ENCODE measurements around the gene FBXW7. TPM values are rescaled to one million over a fixed set of nuclear protein-coding genes. Genes with fewer than 3 reads are reported as not detected.

Gene FBXW7
- total RNA-seq, 2 experiments from 2014 or later, result 26.7 to 29.2 TPM

GRCh38 chr4:152331042-152331441 lies 204.8 kb downstream of the FBXW7 start:
- Mint-ChIP-seq H3K9me3 (no peaks in the 10 kb centered on the region), H3K4me1 (ENCODE audit: low read depth) (peaks cover 16% of the 10 kb centered on the region), H3K27me3 (ENCODE audit: low read depth) (no peaks in the 10 kb centered on the region), H3K27ac (no peak overlapping the region), H3K36me3 (ENCODE audit: low read depth) (peaks cover 28% of the 10 kb centered on the region), H3K4me3 (no peak overlapping the region)
- CTCF ChIA-PET, result no interaction called here
- intact Hi-C loops (cut with micrococcal nuclease), result no loop called here
- no peak for DNase-seq

GRCh38 chr4:152328582-152328981 lies 207.3 kb downstream of the FBXW7 start:
- H3K27ac Mint-ChIP-seq, result no peak overlapping the region
- no peaks in the 10 kb centered on the region for H3K9me3 Mint-ChIP-seq
- H3K4me3 Mint-ChIP-seq, result no peak overlapping the region
- no peak for DNase-seq
- H3K27me3 Mint-ChIP-seq (ENCODE audit: low read depth), result no peaks in the 10 kb centered on the region
- CTCF ChIA-PET, result interaction anchor here (0.5 to 0.7 kb wide), 3 partner anchors 131 to 465 kb away, joined by 3 read pairs; no protein-coding TSS in a partner anchor
- intact Hi-C loops (cut with micrococcal nuclease), result no loop called here
- peaks cover 16% of the 10 kb centered on the region for H3K4me1 Mint-ChIP-seq (ENCODE audit: low read depth)
- peaks cover 34% of the 10 kb centered on the region for H3K36me3 Mint-ChIP-seq (ENCODE audit: low read depth)

GRCh38 chr4:152327606-152328453 lies 208.1 kb downstream of the FBXW7 start:
- H3K4me3 Mint-ChIP-seq, result no peak overlapping the region
- H3K27ac Mint-ChIP-seq, result peak overlapping the region; percentile 46
- H3K4me1 Mint-ChIP-seq (ENCODE audit: low read depth), result peaks cover 16% of the 10 kb centered on the region
- H3K9me3 Mint-ChIP-seq, result no peaks in the 10 kb centered on the region
- intact Hi-C loops (cut with micrococcal nuclease), result no loop called here
- H3K27me3 Mint-ChIP-seq (ENCODE audit: low read depth), result no peaks in the 10 kb centered on the region
- H3K36me3 Mint-ChIP-seq (ENCODE audit: low read depth), result peaks cover 38% of the 10 kb centered on the region
- DNase-seq, result no peak
- CTCF ChIA-PET, result no interaction called here

- no peak for DNase-seq
- Mint-ChIP-seq H3K36me3 (ENCODE audit: low read depth) (peaks cover 41% of the 10 kb centered on the region), H3K4me1 (ENCODE audit: low read depth) (peaks cover 16% of the 10 kb centered on the region), H3K27ac (no peak overlapping the region), H3K9me3 (no peaks in the 10 kb centered on the region), H3K27me3 (ENCODE audit: low read depth) (no peaks in the 10 kb centered on the region), H3K4me3 (no peak overlapping the region)
- intact Hi-C loops (cut with micrococcal nuclease), result no loop called here
- CTCF ChIA-PET, result no interaction called here
Measured at GRCh38 chr4:152325831-152326230, 210.1 kb downstream of the FBXW7 start.

GRCh38 chr4:152323221-152323620 lies 212.7 kb downstream of the FBXW7 start:
- Mint-ChIP-seq H3K9me3 (no peaks in the 10 kb centered on the region), H3K36me3 (ENCODE audit: low read depth) (peaks cover 34% of the 10 kb centered on the region), H3K27ac (no peak overlapping the region), H3K27me3 (ENCODE audit: low read depth) (no peaks in the 10 kb centered on the region), H3K4me1 (ENCODE audit: low read depth) (peaks cover 12% of the 10 kb centered on the region), H3K4me3 (no peak overlapping the region)
- intact Hi-C loops (cut with micrococcal nuclease), result no loop called here
- CTCF ChIA-PET, result no interaction called here
- DNase-seq, result no peak

- Mint-ChIP-seq H3K27ac (no peak overlapping the region), H3K36me3 (ENCODE audit: low read depth) (peaks cover 28% of the 10 kb centered on the region), H3K4me3 (no peak overlapping the region), H3K9me3 (no peaks in the 10 kb centered on the region), H3K27me3 (ENCODE audit: low read depth) (no peaks in the 10 kb centered on the region), H3K4me1 (ENCODE audit: low read depth) (peaks cover 6% of the 10 kb centered on the region)
- CTCF ChIA-PET, result interaction anchor here (0.6 kb wide), 3 partner anchors 265 to 955 kb away, joined by 3 to 6 read pairs (median 3); no protein-coding TSS in a partner anchor
- DNase-seq, result no peak
- intact Hi-C loops (cut with micrococcal nuclease), result no loop called here
Measured at GRCh38 chr4:152322656-152323055, 213.2 kb downstream of the FBXW7 start.

- DNase-seq, result no peak
- Mint-ChIP-seq H3K27me3 (ENCODE audit: low read depth) (no peaks in the 10 kb centered on the region), H3K27ac (no peak overlapping the region), H3K4me3 (no peak overlapping the region), H3K36me3 (ENCODE audit: low read depth) (peaks cover 25% of the 10 kb centered on the region), H3K9me3 (no peaks in the 10 kb centered on the region), H3K4me1 (ENCODE audit: low read depth) (no peaks in the 10 kb centered on the region)
- CTCF ChIA-PET, result interaction anchor here (0.6 kb wide), 3 partner anchors 264 to 954 kb away, joined by 3 to 6 read pairs (median 3); no protein-coding TSS in a partner anchor
- intact Hi-C loops (cut with micrococcal nuclease), result no loop called here
Measured at GRCh38 chr4:152321923-152322322, 214.0 kb downstream of the FBXW7 start.

GRCh38 chr4:152321398-152321797 lies 214.5 kb downstream of the FBXW7 start:
- Mint-ChIP-seq H3K27ac (no peak overlapping the region), H3K36me3 (ENCODE audit: low read depth) (peaks cover 25% of the 10 kb centered on the region), H3K4me1 (ENCODE audit: low read depth) (no peaks in the 10 kb centered on the region), H3K9me3 (no peaks in the 10 kb centered on the region), H3K4me3 (no peak overlapping the region), H3K27me3 (ENCODE audit: low read depth) (no peaks in the 10 kb centered on the region)
- CTCF ChIA-PET, result no interaction called here
- intact Hi-C loops (cut with micrococcal nuclease), result no loop called here
- DNase-seq, result no peak

- no peaks in the 10 kb centered on the region for H3K9me3 Mint-ChIP-seq
- no peak overlapping the region for H3K27ac Mint-ChIP-seq
- DNase-seq, result no peak
- CTCF ChIA-PET, result no interaction called here
- H3K36me3 Mint-ChIP-seq (ENCODE audit: low read depth), result peaks cover 3% of the 10 kb centered on the region
- no peaks in the 10 kb centered on the region for H3K4me1 Mint-ChIP-seq (ENCODE audit: low read depth)
- intact Hi-C loops (cut with micrococcal nuclease), result no loop called here
- H3K4me3 Mint-ChIP-seq, result no peak overlapping the region
- no peaks in the 10 kb centered on the region for H3K27me3 Mint-ChIP-seq (ENCODE audit: low read depth)
Measured at GRCh38 chr4:152316969-152317368, 218.9 kb downstream of the FBXW7 start.

- no peaks in the 10 kb centered on the region for H3K9me3 Mint-ChIP-seq
- DNase-seq, result no peak
- CTCF ChIA-PET, result interaction anchor here (0.6 kb wide), 1 partner anchor 789 kb away, joined by 3 read pairs; no protein-coding TSS in a partner anchor
- no peaks in the 10 kb centered on the region for H3K27me3 Mint-ChIP-seq (ENCODE audit: low read depth)
- no peaks in the 10 kb centered on the region for H3K4me1 Mint-ChIP-seq (ENCODE audit: low read depth)
- no peaks in the 10 kb centered on the region for H3K36me3 Mint-ChIP-seq (ENCODE audit: low read depth)
- no peak overlapping the region for H3K27ac Mint-ChIP-seq
- intact Hi-C loops (cut with micrococcal nuclease), result no loop called here
- no peak overlapping the region for H3K4me3 Mint-ChIP-seq
Measured at GRCh38 chr4:152310257-152310656, 225.6 kb downstream of the FBXW7 start.

- H3K36me3 Mint-ChIP-seq (ENCODE audit: low read depth), result no peaks in the 10 kb centered on the region
- CTCF ChIA-PET, result no interaction called here
- no peaks in the 10 kb centered on the region for H3K27me3 Mint-ChIP-seq (ENCODE audit: low read depth)
- H3K9me3 Mint-ChIP-seq, result no peaks in the 10 kb centered on the region
- no peak for DNase-seq
- intact Hi-C loops (cut with micrococcal nuclease), result no loop called here
- no peaks in the 10 kb centered on the region for H3K4me1 Mint-ChIP-seq (ENCODE audit: low read depth)
- no peak overlapping the region for H3K27ac Mint-ChIP-seq
- no peak overlapping the region for H3K4me3 Mint-ChIP-seq
Measured at GRCh38 chr4:152309418-152309817, 226.5 kb downstream of the FBXW7 start.

- H3K27ac Mint-ChIP-seq, result no peak overlapping the region
- no peaks in the 10 kb centered on the region for H3K9me3 Mint-ChIP-seq
- no peaks in the 10 kb centered on the region for H3K27me3 Mint-ChIP-seq (ENCODE audit: low read depth)
- CTCF ChIA-PET, result no interaction called here
- H3K4me1 Mint-ChIP-seq (ENCODE audit: low read depth), result no peaks in the 10 kb centered on the region
- intact Hi-C loops (cut with micrococcal nuclease), result no loop called here
- no peak overlapping the region for H3K4me3 Mint-ChIP-seq
- H3K36me3 Mint-ChIP-seq (ENCODE audit: low read depth), result no peaks in the 10 kb centered on the region
- no peak for DNase-seq
Measured at GRCh38 chr4:152308951-152309350, 226.9 kb downstream of the FBXW7 start.

GRCh38 chr4:152307669-152308068 lies 228.2 kb downstream of the FBXW7 start:
- H3K36me3 Mint-ChIP-seq (ENCODE audit: low read depth), result no peaks in the 10 kb centered on the region
- CTCF ChIA-PET, result no interaction called here
- no peaks in the 10 kb centered on the region for H3K9me3 Mint-ChIP-seq
- H3K27ac Mint-ChIP-seq, result no peak overlapping the region
- intact Hi-C loops (cut with micrococcal nuclease), result no loop called here
- no peak overlapping the region for H3K4me3 Mint-ChIP-seq
- no peaks in the 10 kb centered on the region for H3K27me3 Mint-ChIP-seq (ENCODE audit: low read depth)
- DNase-seq, result no peak
- no peaks in the 10 kb centered on the region for H3K4me1 Mint-ChIP-seq (ENCODE audit: low read depth)

Measured in activated naive CD4-positive, alpha-beta T cell treated with anti-CD3 and anti-CD28 coated beads for 36 hours (primary cell).